Sigmoid colon (tissue), 7 donors: Measurements from ENCODE around the gene DENND5B. TPM values are rescaled to one million over a fixed set of nuclear protein-coding genes. Genes with fewer than 3 reads are reported as not detected.

ENCODE experiments used
- DNase-seq: peaks from one replicate; pipeline ENCODE4 v3.0.0-alpha.2; 2019
- H3K27ac ChIP-seq, 4 donors: fragments of 200-600 bp; sonication (generic); one replicate each; pipeline ENCODE4 v1.5.1; 2016 to 2019; ENCODE audit warnings: mild to moderate bottlenecking in 1 of 4
- H3K27me3 ChIP-seq, 3 donors: fragments of 200-600 bp; sonication (generic); one replicate each; pipeline ENCODE4 v1.5.1; 2019; ENCODE audit warnings: mild to moderate bottlenecking in 1 of 3
- H3K36me3 ChIP-seq, 4 donors: fragments of 200-600 bp; sonication (generic); one replicate each; pipeline ENCODE4 v1.5.1; 2016 to 2019
- H3K4me1 ChIP-seq, 4 donors: fragments of 200-600 bp; sonication (generic); one replicate each; pipeline ENCODE4 v1.5.1; 2017 to 2019
- H3K4me3 ChIP-seq, 4 donors: fragments of 200-600 bp; sonication (generic); one replicate each; pipeline ENCODE4 v1.5.1; 2017 to 2019; ENCODE audit warnings: mild to moderate bottlenecking in 2 of 4, moderate library complexity in 1 of 4
- H3K9me3 ChIP-seq, 4 donors: fragments of 200-600 bp in 3 of 4; sonication (generic) in 3 of 4; one replicate each; pipeline versions ENCODE4 v1.5.1 to v1.6.1; 2013 to 2019
- CTCF ChIP-seq, 4 experiments: fragments of 450-650 bp in 3 of 4; fragments of 200-600 bp in 1 of 4; IDR thresholded peaks; one replicate each; pipeline ENCODE4 v1.5.1; 2016 to 2019; ENCODE audit warnings: antibody characterized with exemption in 4 of 4, mild to moderate bottlenecking in 3 of 4, moderate library complexity in 2 of 4
- EP300 ChIP-seq, 4 donors: sonication (generic); formaldehyde crosslinking; IDR thresholded peaks; one replicate each; pipeline ENCODE4 v1.6.1; 2017; ENCODE audit warnings: antibody characterized with exemption in 4 of 4
- POLR2A ChIP-seq, 2 donors: fragments of 450-650 bp; IDR thresholded peaks; one replicate each; pipeline ENCODE4 v1.6.1; 2016; ENCODE audit warnings: antibody characterized with exemption in 2 of 2, mild to moderate bottlenecking in 2 of 2, moderate library complexity in 2 of 2
- POLR2AphosphoS5 ChIP-seq, 4 donors: sonication (generic); formaldehyde crosslinking; IDR thresholded peaks; one replicate each; pipeline ENCODE4 v1.6.1; 2017; ENCODE audit warnings: antibody characterized with exemption in 4 of 4
- WGBS, 2 donors: extraction: QIAGEN DNeasy Blood & Tissue Kit; methylation state at CpG; one replicate each; pipeline ENCODE4 v1.1.7; 2013; 5-methylcytosine and 5-hydroxymethylcytosine counted together
- intact Hi-C: fragments of 100-400 bp; cut with DNase I; formaldehyde crosslinking; loops from one replicate; pipeline ENCODE4 v1.15.1; 2023
- polyA plus RNA-seq, 3 donors: library from polyadenylated mRNA; stranded (reverse); fragments of 200-250 nt; gene quantifications; one replicate each; pipeline ENCODE4 v1.2.3, GENCODE V29; 2013
- small RNA-seq, 3 donors: library from RNA; depleted of rRNA; stranded (forward); fragments of <200 nt; gene quantifications; one replicate each; pipeline ENCODE3, GENCODE V24; 2016
- total RNA-seq, 4 donors: library from RNA; depleted of rRNA; stranded (reverse); fragments of >200 nt; gene quantifications; one replicate each; pipeline ENCODE4 v1.1.0, GENCODE V29; 2016
- donor health status: healthy with polysubstance abuse.
- donor health status: Bipolar disorder and iron deficiency.
- donor health status: healthy.

DENND5B gene
- total and polyA plus RNA-seq, 7 donors, result 2.4 to 34.3 (median 19.5) TPM

DNA sequence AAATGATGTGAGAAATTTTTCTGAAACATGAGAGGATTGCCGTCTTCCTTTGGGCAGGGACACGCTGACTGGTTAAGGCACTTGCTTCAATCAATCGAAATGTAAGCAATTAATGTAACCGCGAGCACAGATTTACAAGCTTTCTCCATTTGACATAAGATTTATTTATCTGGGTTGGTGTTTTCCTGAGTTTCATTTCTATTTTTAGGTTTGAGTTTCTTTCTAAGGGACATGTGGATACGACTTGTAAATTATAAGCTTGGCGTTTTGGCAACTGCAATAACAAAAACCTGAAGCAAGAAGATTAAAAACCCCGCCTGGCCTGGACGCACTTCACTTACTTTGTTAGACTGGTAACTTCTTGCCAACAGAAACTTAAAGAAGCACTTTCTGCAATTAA, 244.7 kb downstream of the DENND5B start:
- peak; percentile 41 for DNase-seq

GRCh38 chr12:31343139-31343538, 247.8 kb downstream of the DENND5B start:
- TF ChIP-seq CTCF (IDR thresholded peaks at IDR 0.05) (no peak), EP300 (IDR thresholded peaks at IDR 0.05) (no peak)
- DNase-seq, result no peak
- Histone ChIP-seq H3K4me3 (no peak overlapping the region), H3K9me3 (no peaks in the 10 kb centered on the region), H3K4me1 (peaks cover 0 to 9% (median 7%) of the 10 kb centered on the region in 4 donors), H3K27me3 (no peaks in the 10 kb centered on the region), H3K36me3 (no peaks in the 10 kb centered on the region), H3K27ac (no peak overlapping the region)
- 91 to 94% methylated on average over 8 of the region's 8 CpGs for WGBS, 2 donors
- intact Hi-C loops, result no loop called here

More for the DNA sequence above, 244.7 kb downstream of the DENND5B start:
- Histone ChIP-seq H3K4me3 (no peak overlapping the region), H3K27me3 (no peaks in the 10 kb centered on the region), H3K36me3 (no peaks in the 10 kb centered on the region), H3K27ac (no peak overlapping the region), H3K9me3 (no peaks in the 10 kb centered on the region), H3K4me1 (peaks cover 0 to 9% (median 7%) of the 10 kb centered on the region in 4 donors)
- 43 to 80% methylated on average over 9 of the region's 9 CpGs for WGBS, 2 donors
- TF ChIP-seq EP300 (IDR thresholded peaks at IDR 0.05) (no peak), POLR2AphosphoS5 (IDR thresholded peaks at IDR 0.05) (peak in 1 of 4 donors; percentile 19)
- intact Hi-C loops, result no loop called here

DNA sequence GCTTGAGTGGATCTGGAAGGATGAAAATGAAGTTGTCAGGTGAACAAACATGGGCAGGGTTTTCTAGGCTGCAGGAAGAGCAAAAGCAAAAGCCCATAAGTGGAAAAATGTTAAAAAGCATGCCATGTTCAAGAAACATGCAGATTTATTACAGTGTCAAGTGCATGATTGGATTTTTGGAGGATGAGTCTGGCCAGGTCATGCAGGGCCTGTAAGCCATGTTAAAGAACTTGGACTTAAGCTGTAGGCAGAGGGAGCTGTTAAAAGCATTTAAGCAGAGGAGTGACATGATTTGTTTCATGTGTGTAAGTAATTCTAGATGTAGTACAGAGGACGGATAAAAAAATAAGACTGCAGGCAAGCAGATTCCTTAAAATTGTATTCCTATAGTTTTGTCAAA, 248.7 kb downstream of the DENND5B start:
- DNase-seq, result no peak
- Histone ChIP-seq H3K4me3 (no peak overlapping the region), H3K27me3 (no peaks in the 10 kb centered on the region), H3K36me3 (no peaks in the 10 kb centered on the region), H3K9me3 (no peaks in the 10 kb centered on the region), H3K4me1 (peaks cover 0 to 9% (median 7%) of the 10 kb centered on the region in 4 donors), H3K27ac (no peak overlapping the region)
- no peak for TF ChIP-seq CTCF (IDR thresholded peaks at IDR 0.05)
- no peak for TF ChIP-seq EP300 (IDR thresholded peaks at IDR 0.05)
- TF ChIP-seq POLR2AphosphoS5 (IDR thresholded peaks at IDR 0.05), result no peak
- TF ChIP-seq POLR2A (IDR thresholded peaks at IDR 0.05), result no peak
- 90 to 92% methylated on average over 1 of the region's 1 CpG for WGBS, 2 donors
- intact Hi-C loops, result no loop called here

GRCh38 chr12:31339831-31340622, 250.9 kb downstream of the DENND5B start:
- no peak for DNase-seq
- intact Hi-C loops, result no loop called here
- no peaks in the 10 kb centered on the region for H3K9me3 ChIP-seq
- WGBS, 2 donors, result 75 to 87% methylated on average over 10 of the region's 10 CpGs
- no peak overlapping the region for H3K4me3 ChIP-seq
- TF ChIP-seq EP300 (IDR thresholded peaks at IDR 0.05) (no peak), POLR2AphosphoS5 (IDR thresholded peaks at IDR 0.05) (no peak), CTCF (IDR thresholded peaks at IDR 0.05) (no peak), POLR2A (IDR thresholded peaks at IDR 0.05) (no peak)
- H3K4me1 ChIP-seq, result no peaks in the 10 kb centered on the region
- no peaks in the 10 kb centered on the region for H3K27me3 ChIP-seq
- H3K36me3 ChIP-seq, result no peaks in the 10 kb centered on the region
- no peak overlapping the region for H3K27ac ChIP-seq

DNA sequence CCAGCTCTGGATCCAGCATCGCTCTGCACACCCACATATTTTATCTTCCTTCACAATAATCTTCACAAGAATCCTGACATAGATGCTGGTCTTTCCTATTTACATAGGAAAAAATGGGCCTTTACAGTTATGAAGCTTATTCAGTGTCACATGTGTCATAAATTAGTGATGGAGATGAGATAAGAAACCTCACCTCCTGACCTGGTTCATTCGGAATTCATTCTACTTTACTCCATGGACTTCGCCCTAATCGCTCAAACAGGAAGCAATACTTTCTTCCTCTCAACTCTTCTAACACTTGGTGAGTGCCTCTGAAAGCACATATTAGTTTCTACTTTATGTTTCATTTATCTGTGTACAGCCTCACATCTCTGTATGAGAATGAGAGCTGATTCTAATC, 253.0 kb downstream of the DENND5B start:
- Histone ChIP-seq H3K36me3 (no peaks in the 10 kb centered on the region), H3K4me3 (no peak overlapping the region), H3K27ac (no peak overlapping the region), H3K4me1 (no peaks in the 10 kb centered on the region), H3K9me3 (no peaks in the 10 kb centered on the region), H3K27me3 (no peaks in the 10 kb centered on the region)
- intact Hi-C loops, result no loop called here
- TF ChIP-seq POLR2AphosphoS5 (IDR thresholded peaks at IDR 0.05) (no peak), CTCF (IDR thresholded peaks at IDR 0.05) (no peak), POLR2A (IDR thresholded peaks at IDR 0.05) (no peak), EP300 (IDR thresholded peaks at IDR 0.05) (no peak)
- DNase-seq, result no peak
- 36 to 49% methylated on average over 4 of the region's 4 CpGs for WGBS, 2 donors

Small RNA genes lying within 50 kb of the gene (small RNA-seq; reads per million reads assigned to genes)
- gene RF00019, result 0 reads per million in 3 donors
- gene RF00026, result 0 reads per million in 3 donors
- gene RNU5F-4P, result 0 reads per million in 3 donors
- 0 reads per million in 3 donors for gene RNU6-618P
- gene RPL31P50, result 0 reads per million in 3 donors

Other genes starting within 250 kb of the DENND5B start
- 1 to 10 TPM; 2.5 to 4.4 (median 3.0) TPM for gene ETFBKMT, start 68.6 kb upstream of the DENND5B start, total RNA-seq
- 1 to 10 TPM; 1.2 to 2.3 (median 1.4) TPM for gene ETFBKMT, start 68.6 kb upstream of the DENND5B start, polyA plus RNA-seq
- gene AMN1, start 137.9 kb upstream of the DENND5B start, total RNA-seq, result 10 to 100 TPM in 3 of 4 donors, 1 to 10 TPM in 1; 5.5 to 13.2 (median 11.0) TPM
- gene AMN1, start 137.9 kb upstream of the DENND5B start, polyA plus RNA-seq, result 10 to 100 TPM in 1 of 3 donors, 1 to 10 TPM in 2; 2.4 to 10.2 (median 5.5) TPM